Motor neuron (in vitro differentiated cells): ENCODE measurements around the gene NLGN3. TPM values are rescaled to one million over a fixed set of nuclear protein-coding genes. Genes with fewer than 3 reads are reported as not detected.

Experiments
- ATAC-seq, 8 experiments: fragments of 200-7000 bp; cut with Tn5 transposase; replicated peaks in 6 of 8; 2 replicates each; pipeline ENCODE4 v1.8.0; 2021; ENCODE audit warnings: mild to moderate bottlenecking in 8 of 8, moderate library complexity in 8 of 8
- H3K27ac ChIP-seq, 2 donors: fragments of 250-450 bp; sonication (Bioruptor Pico); 2 replicates each; pipeline ENCODE4 v1.9.0; 2021; ENCODE audit warnings: antibody characterized with exemption in 2 of 2, mild to moderate bottlenecking in 2 of 2, moderate library complexity in 1 of 2
- H3K4me1 ChIP-seq, 2 donors: fragments of 250-450 bp; sonication (Bioruptor Pico); replicated peaks in 1 of 2; 2 replicates each; pipeline ENCODE4 v1.6.1; 2021; ENCODE audit warnings: antibody characterized with exemption in 2 of 2, mild to moderate bottlenecking in 2 of 2, moderate library complexity in 1 of 2
- H3K4me3 ChIP-seq, 5 donors: fragments of 250-450 bp; sonication (Bioruptor Pico); 2 replicates each; pipeline ENCODE4 v1.9.0; 2021; ENCODE audit warnings: antibody characterized with exemption in 5 of 5, mild to moderate bottlenecking in 5 of 5, moderate library complexity in 4 of 5
- WGBS, 10 experiments: fragments of 450-650 bp; shearing (Covaris generic); methylation state at CpG; one replicate each; pipeline ENCODE4 v1.0.0; 2022; 5-methylcytosine and 5-hydroxymethylcytosine counted together
- in situ Hi-C, 9 experiments: fragments of 400-800 bp; cut with MboI; loops; one replicate each; pipeline ENCODE4 v1.15.0; 2021; ENCODE audit warnings: low sequenced_read_pairs in 9 of 9, low pct_unique_long_range_greater_than_20kb in 2 of 9; ENCODE audit not compliant: unreplicated experiment in 9 of 9
- total RNA-seq, 8 experiments: library from RNA; unstranded; fragments of 300-600 nt; gene quantifications; 2 replicates each; pipeline versions ENCODE4 v1.2.3 to v1.2.4, GENCODE V29; 2022

Gene NLGN3
- total RNA-seq, 8 experiments from 2014 or later, result 0.20 to 16.0 (median 10.8) TPM

DNA sequence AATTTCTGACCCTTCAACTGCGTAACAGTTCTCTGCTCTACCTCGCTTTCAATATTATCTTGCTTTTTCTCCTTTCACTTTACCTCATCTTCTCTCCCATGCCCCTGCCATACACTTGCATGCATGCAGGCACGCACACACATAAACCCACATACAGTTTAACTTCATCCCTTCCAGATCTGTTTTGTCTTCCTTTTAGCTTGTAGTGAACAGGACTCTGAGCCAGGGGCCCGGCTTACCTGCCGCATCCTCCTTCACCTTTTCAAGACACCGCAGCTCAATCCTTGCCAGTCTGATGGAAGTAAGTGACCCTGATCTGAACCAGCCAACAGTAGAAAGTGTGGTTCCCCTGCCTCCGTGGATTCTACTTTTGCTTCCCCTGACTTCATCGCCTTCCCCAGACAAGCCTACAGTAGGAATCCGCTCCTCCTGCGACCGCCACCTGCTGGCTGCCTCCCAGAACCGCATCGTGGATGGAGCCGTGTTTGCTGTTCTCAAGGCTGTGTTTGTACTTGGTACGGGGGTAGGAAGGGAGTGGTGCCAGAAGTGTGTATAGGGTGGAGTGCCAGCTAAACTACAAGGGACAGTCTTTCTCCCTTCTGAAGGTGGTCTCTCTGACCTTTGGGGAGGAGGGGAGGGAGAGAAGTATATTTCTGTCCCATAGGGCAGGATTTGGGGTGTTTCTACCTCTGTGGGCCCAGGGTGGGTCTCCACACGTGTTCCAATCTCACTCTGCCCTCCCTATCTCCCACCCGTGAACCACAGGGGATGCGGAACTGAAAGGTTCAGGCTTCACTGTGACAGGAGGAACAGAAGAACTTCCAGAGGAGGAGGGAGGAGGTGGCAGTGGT is 15.5 kb upstream of the NLGN3 start:
- H3K4me3 ChIP-seq, result no peak overlapping the region
- no peaks in the 10 kb centered on the region for H3K4me1 ChIP-seq
- in situ Hi-C loops, result loop anchor here in 1 of 9 experiments (25.0 kb wide), 1 partner anchor 142 kb away; no protein-coding TSS in a partner anchor
- 15 to 100% (median 79%) methylated on average over 1 to 6 of the region's 18 CpGs; no CpG with 5 or more reads in 4 of the 10 experiments for WGBS, 10 experiments
- peak; percentile 58 to 90 (median 80) for ATAC-seq
- H3K27ac ChIP-seq, result no peak overlapping the region

DNA sequence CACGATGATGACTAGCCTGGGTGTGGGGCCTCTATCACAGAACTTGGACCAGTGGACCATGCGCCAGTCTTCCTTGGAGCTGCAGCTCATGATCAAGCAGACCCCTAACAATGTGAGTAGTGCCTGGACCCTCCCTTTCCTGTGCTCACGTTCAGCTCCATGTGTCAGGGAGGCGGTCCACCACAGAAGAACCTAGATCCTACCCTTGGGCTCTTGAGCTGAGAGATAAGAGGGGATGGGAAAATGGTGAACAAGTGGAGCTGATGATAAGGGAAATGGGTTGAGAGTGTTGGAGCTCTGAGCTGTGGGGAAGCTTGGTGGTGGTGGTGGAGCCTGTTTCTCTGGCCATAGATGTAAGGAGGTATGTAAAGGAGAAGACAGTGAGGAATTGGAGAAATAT is 13.1 kb upstream of the NLGN3 start:
- no peaks in the 10 kb centered on the region for H3K4me1 ChIP-seq
- ATAC-seq, result no peak
- H3K27ac ChIP-seq, result no peak overlapping the region
- in situ Hi-C loops, result loop anchor here in 1 of 9 experiments (25.0 kb wide), 1 partner anchor 144 kb away; no protein-coding TSS in a partner anchor
- WGBS, 10 experiments, result 64 to 100% methylated on average over 2 to 3 of the region's 4 CpGs; no CpG with 5 or more reads in 8 of the 10 experiments
- H3K4me3 ChIP-seq, result no peak overlapping the region

DNA sequence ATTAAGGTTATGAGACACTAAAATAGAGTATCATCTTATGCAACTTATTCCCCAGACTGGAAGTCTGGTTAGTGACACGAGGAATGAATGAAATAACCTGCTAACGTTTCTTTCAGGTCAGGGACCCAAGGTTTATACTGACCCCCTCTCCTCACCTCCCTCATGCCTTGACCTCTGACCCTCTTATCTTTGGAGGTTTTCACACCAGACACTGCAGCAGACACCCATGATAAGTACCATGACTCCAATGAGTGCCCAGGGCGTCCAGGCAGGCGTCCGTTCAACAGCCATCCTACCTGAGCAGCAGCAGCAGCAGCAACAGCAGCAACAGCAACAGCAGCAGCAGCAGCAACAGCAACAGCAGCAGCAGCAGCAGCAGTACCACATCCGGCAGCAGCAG is 4.2 kb upstream of the NLGN3 start:
- Histone ChIP-seq H3K4me3 (no peak overlapping the region), H3K4me1 (peaks cover 0 to 5% of the 10 kb centered on the region in 2 donors), H3K27ac (no peak overlapping the region)
- 63% methylated on average over 6 of the region's 6 CpGs; no CpG with 5 or more reads in 9 of the 10 experiments for WGBS, 10 experiments
- in situ Hi-C loops, result loop anchor here in 1 of 9 experiments (25.0 kb wide), 1 partner anchor 153 kb away; no protein-coding TSS in a partner anchor
- no peak for ATAC-seq

DNA sequence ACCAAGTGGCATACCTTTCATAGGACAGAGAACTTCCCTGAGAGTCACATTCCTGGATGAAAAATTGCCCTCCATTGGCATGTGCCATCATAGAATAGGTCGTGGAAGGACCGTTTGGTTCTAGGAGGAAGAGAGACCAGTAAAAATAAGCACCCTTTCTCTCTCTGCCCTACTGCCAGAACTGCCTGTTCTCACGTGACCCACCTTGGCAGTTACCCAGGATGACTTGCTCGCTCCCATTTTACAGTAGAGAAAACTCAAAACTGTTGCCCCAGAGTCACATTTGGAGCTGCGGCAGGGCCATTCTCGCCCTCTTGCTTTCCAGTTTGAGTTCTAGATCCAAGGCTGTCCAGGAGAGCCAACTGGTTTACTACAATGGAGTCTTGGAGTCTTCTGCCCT is 1.1 kb upstream of the NLGN3 start:
- H3K4me1 ChIP-seq, result peaks cover 5 to 7% of the 10 kb centered on the region in 2 donors
- in situ Hi-C loops, result loop anchor here in 1 of 9 experiments (25.0 kb wide), 1 partner anchor 156 kb away; no protein-coding TSS in a partner anchor
- no peak overlapping the region for H3K27ac ChIP-seq
- WGBS, 10 experiments, result 60 to 80% methylated on average over 2 of the region's 6 CpGs; no CpG with 5 or more reads in 8 of the 10 experiments
- no peak overlapping the region for H3K4me3 ChIP-seq
- ATAC-seq, result no peak

DNA sequence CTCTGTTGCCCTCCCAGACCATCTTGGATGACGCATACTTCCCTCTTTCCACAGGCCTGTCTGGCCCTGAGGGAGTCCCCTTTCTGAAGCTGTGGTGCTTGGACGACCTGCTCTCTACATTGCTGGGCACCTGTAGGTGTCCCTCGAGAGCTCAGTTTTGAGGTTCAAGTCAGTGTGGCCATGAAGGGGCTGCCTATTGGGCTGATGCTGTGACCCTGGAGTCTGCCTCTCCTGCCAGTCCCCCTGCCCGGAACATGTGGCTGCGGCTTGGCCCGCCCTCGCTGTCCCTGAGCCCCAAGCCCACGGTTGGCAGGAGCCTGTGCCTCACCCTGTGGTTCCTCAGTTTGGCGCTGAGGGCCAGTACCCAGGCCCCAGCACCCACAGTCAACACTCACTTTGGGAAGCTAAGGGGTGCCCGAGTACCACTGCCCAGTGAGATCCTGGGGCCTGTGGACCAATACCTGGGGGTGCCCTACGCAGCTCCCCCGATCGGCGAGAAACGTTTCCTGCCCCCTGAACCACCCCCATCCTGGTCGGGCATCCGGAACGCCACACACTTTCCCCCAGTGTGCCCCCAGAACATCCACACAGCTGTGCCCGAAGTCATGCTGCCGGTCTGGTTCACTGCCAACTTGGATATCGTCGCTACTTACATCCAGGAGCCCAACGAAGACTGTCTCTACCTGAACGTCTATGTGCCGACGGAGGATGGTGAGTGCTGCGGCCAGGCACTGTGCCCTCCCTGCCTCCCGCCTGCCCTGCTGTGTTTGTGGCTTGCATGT is 3.0 kb downstream of the NLGN3 start:
- Histone ChIP-seq H3K27ac (no peak overlapping the region), H3K4me1 (peaks cover 5 to 7% of the 10 kb centered on the region in 2 donors), H3K4me3 (no peak overlapping the region)
- no peak for ATAC-seq
- 75 to 90% methylated on average over 2 to 12 of the region's 28 CpGs; no CpG with 5 or more reads in 8 of the 10 experiments for WGBS, 10 experiments
- in situ Hi-C loops, result loop anchor here in 1 of 9 experiments (25.0 kb wide), 1 partner anchor 160 kb away; no protein-coding TSS in a partner anchor

DNA sequence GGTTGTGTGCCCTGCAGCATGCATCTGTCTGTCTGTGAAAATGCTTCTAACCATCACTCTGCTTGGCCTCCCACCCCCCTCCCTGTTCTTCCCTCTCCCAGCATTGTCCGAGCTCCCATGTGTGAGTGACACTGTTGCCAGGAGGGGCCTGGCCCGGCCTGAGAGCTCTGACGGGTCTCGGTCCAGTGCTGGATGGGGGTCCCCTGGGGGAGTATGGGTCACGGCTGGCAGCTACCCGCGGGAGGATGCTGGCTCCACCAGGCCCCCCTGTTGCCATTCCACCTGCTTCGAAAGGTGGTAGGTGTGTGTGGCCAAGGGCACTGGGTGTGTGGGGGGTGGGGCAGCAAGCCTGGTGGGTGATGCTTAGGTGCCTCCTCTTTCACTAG is 3.6 kb downstream of the NLGN3 start:
- no CpG with 5 or more reads among the region's 8 CpGs for WGBS, 10 experiments
- peaks cover 5 to 7% of the 10 kb centered on the region in 2 donors for H3K4me1 ChIP-seq
- no peak overlapping the region for H3K4me3 ChIP-seq
- in situ Hi-C loops, result loop anchor here in 1 of 9 experiments (25.0 kb wide), 1 partner anchor 161 kb away; no protein-coding TSS in a partner anchor
- no peak for ATAC-seq
- no peak overlapping the region for H3K27ac ChIP-seq

DNA sequence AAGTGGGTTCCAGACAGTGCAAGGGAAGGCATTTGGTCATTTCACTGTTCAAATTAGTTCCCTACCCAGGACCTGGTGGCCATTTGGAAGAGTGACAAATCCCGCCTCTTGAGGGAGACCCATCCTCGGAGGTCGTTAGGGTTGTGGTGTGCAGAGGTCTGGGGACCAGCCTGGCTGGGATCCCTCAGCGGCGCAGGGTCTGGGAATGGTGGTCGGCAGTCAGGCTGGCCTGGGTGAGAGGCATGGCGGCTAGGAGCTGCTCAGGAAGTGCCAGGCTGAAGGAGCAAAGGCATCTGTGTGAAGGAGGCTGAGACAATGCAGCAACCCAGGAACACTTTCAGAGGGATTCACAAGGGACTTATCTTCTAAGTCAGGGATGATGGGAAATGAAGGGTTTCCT is 6.7 kb downstream of the NLGN3 start:
- Histone ChIP-seq H3K27ac (no peak overlapping the region), H3K4me1 (peaks cover 0 to 7% of the 10 kb centered on the region in 2 donors), H3K4me3 (no peak overlapping the region)
- in situ Hi-C loops, result no loop called here
- no peak for ATAC-seq
- WGBS, 10 experiments, result 0 to 93% methylated on average over 2 to 3 of the region's 7 CpGs; no CpG with 5 or more reads in 8 of the 10 experiments

DNA sequence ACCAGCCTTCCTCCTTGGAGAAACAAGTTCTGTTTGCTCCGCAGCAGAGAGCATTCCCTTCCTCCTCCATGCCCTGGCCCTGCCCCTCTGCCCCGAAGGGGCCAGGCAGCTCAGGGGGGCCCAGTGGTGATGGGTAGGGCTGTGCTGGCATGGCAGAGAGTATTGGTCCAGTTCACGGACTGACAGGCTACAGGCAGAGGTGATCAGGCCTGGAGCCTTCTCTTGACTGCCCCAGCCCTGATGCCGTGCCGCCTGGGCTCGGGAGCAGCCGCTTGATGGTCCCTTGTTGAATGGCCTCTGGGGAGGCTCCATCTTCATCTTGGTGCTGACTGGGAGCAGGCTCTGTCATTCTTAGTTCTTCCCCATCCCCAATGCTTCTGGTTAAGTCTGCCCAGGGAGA is 9.6 kb downstream of the NLGN3 start:
- in situ Hi-C loops, result no loop called here
- H3K27ac ChIP-seq, result no peak overlapping the region
- ATAC-seq, result no peak
- no peaks in the 10 kb centered on the region for H3K4me1 ChIP-seq
- WGBS, 10 experiments, result 52 to 100% methylated on average over 1 to 3 of the region's 7 CpGs; no CpG with 5 or more reads in 8 of the 10 experiments
- no peak overlapping the region for H3K4me3 ChIP-seq

DNA sequence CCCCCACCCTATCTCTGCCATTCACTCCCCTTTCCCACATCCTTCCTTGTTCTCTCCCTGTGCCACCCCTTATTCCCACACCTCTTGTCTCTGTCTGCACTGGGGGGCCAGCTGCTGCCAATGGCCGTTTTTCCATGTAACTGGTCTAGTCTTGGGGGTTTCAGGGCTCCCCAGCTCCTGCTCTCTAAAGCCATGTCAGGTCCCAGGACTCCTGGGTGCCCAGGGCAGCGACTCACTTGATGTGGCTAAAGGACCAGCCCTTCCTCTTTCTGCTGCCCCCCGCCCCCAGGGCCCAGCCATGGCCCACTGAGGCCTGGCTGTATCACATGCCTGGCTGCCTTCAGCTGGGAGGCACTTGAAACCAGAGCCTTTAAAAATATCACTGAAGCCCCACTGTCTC is 10.0 kb downstream of the NLGN3 start:
- H3K4me1 ChIP-seq, result no peaks in the 10 kb centered on the region
- 0% methylated on average over 1 of the region's 3 CpGs; no CpG with 5 or more reads in 8 of the 10 experiments for WGBS, 10 experiments
- H3K27ac ChIP-seq, result no peak overlapping the region
- in situ Hi-C loops, result no loop called here
- ATAC-seq, result no peak
- H3K4me3 ChIP-seq, result no peak overlapping the region

DNA sequence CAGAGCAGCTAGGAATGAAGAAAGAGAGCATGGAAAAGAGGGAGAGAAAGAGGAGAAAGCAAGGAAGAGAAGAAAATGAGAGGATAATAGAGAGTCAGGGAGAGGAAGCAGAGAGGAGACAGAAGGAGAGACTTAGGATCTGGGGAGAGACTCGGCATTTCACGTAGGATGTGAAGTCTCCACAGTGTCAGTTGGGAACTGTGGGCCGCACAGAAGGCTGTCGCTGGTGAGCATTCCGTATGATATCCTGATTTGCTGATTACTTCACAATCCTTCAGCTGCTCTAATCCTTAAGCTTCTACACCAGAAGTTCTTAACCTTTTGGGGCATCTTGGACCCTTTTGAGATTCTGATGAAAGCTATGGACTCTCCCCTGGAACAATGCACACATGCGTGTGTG is 14.0 kb downstream of the NLGN3 start:
- Histone ChIP-seq H3K4me3 (no peak overlapping the region), H3K27ac (no peak overlapping the region), H3K4me1 (no peaks in the 10 kb centered on the region)
- no peak for ATAC-seq
- WGBS, 10 experiments, result 60 to 100% (median 81%) methylated on average over 1 to 6 of the region's 6 CpGs; no CpG with 5 or more reads in 3 of the 10 experiments
- in situ Hi-C loops, result no loop called here

DNA sequence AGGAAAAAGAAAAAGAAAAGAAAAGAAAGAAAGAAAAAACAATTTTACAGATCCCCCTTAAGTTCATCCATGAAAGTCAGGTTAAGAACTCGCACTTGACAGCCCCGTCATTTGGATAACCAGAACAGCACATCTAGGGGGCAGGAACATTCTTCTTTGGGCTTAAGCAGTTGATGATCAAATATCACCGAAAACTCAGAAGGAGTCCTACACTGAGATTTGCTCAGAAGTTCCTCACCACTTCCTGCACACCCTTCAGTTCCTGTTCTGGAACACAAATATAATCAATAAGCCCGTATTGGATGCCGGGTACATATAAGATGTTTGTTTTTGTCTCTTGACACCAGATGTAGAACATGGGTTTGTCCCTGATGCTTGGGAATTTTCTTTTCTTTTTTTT is 14.7 kb downstream of the NLGN3 start:
- Histone ChIP-seq H3K4me3 (no peak overlapping the region), H3K4me1 (no peaks in the 10 kb centered on the region), H3K27ac (no peak overlapping the region)
- 70 to 100% (median 85%) methylated on average over 1 to 4 of the region's 5 CpGs; no CpG with 5 or more reads in 4 of the 10 experiments for WGBS, 10 experiments
- in situ Hi-C loops, result no loop called here
- ATAC-seq, result no peak

DNA sequence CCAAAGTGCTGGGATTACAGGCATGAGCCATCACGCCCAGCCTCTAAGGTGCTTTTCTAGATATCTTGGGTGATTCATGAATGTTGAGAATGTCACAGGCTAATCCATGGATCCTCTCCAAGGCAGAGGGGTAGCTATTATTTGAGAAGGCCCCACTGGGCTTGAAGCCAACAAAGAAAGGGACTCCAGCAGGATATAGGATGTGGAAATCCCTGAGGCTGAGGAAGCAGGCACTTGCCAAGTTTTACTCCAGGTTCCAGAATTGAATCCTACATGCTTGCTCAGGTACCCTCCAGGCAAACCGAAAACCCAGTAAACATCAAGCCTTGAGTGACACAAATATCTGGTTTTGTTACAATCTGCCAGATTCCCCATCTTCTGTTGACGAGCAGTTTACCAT is 15.8 kb downstream of the NLGN3 start:
- in situ Hi-C loops, result no loop called here
- ATAC-seq, result no peak
- Histone ChIP-seq H3K27ac (no peak overlapping the region), H3K4me1 (no peaks in the 10 kb centered on the region), H3K4me3 (no peak overlapping the region)
- 20 to 100% (median 80%) methylated on average over 1 of the region's 3 CpGs; no CpG with 5 or more reads in 6 of the 10 experiments for WGBS, 10 experiments

DNA sequence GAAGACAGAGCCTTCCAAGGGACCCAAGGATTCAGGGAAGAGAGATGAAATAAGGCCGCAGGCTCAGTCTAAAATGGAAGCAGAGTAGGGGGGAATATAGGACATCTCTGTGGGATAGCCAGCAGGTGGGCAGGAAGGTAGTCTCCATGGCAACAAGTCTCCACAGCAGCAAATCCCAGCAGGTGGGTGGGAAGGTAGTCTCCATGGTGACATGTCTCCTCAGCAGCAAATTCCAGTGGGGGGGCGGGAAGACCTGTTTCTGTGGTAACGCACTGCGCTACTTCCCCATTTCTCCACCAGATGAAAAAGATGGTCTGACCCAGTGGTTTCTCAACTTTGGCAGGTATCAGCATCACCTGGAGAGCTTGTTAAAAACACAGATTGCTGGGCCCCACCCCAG is 18.3 kb downstream of the NLGN3 start:
- no peak for ATAC-seq
- 58 to 71% methylated on average over 2 to 4 of the region's 4 CpGs; no CpG with 5 or more reads in 8 of the 10 experiments for WGBS, 10 experiments
- Histone ChIP-seq H3K4me1 (no peaks in the 10 kb centered on the region), H3K4me3 (no peak overlapping the region), H3K27ac (no peak overlapping the region)
- in situ Hi-C loops, result no loop called here
